Activated naive CD8-positive, alpha-beta T cell (primary cell): ENCODE results near the gene KCNQ1.

Source experiments
- H3K27ac Mint-ChIP-seq: one replicate; pipeline ENCODE4 v1.8.0; 2021; ENCODE audit warnings: mixed read lengths
- H3K27me3 Mint-ChIP-seq: one replicate; pipeline ENCODE4 v1.8.0; 2021; ENCODE audit warnings: mixed read lengths
- H3K36me3 Mint-ChIP-seq: one replicate; pipeline ENCODE4 v1.8.0; 2021; ENCODE audit warnings: mixed read lengths
- H3K4me1 Mint-ChIP-seq: one replicate; pipeline ENCODE4 v1.8.0; 2021; ENCODE audit warnings: low read depth, mixed read lengths
- H3K4me3 Mint-ChIP-seq: one replicate; pipeline ENCODE4 v1.8.0; 2021; ENCODE audit warnings: mild to moderate bottlenecking, mixed read lengths
- H3K9me3 Mint-ChIP-seq: one replicate; pipeline ENCODE4 v1.8.0; 2021; ENCODE audit warnings: low read depth, mixed read lengths

The KCNQ1 gene

DNA sequence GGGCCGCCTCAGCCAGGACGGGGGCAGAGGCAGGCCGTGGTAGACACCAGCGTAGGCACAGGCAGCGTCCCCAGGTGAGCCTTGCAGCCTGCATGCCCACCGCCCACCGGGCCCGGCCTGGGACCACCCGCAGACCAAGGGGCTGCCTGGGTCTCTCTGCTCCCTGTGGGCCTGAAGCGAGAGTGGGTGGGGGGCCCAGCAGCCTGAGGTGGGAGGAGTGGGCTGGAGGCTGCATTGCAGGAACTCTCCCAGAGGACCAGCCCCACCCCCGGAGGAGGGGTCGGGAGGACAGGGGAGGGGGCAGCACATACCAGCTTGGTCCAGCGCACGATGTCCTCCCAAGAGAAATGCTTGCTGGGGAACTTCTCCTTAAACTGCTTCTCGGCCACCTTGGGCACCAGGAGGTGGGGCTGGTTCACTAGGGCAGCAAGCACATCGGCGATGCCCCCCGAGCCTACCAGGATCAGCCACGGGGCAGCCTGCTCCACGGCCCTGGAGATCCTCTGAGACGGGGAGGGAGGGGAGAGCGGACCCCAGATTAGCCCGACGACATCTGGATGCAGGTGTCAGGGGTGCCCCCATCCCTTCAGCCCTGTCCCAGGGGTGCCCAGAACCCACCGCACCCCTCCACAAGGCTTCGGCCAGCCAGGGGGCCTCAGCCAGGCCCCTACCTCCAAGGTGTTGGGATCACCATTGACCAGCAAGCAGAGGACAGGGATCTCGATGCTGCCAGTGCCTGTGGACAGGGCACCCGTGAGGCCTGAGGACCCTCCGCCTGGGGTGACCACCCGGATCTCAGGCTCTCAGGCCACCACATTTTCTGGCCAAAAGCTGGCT lies 26.7 kb upstream of the KCNQ1 start:
- Mint-ChIP-seq H3K36me3 (no peaks in the 10 kb centered on the region), H3K4me1 (no peaks in the 10 kb centered on the region), H3K9me3 (no peaks in the 10 kb centered on the region), H3K27ac (no peak overlapping the region), H3K27me3 (no peaks in the 10 kb centered on the region), H3K4me3 (no peak overlapping the region)

GRCh38 chr11:2418693-2419360 lies 26.0 kb upstream of the KCNQ1 start:
- no peak overlapping the region for H3K27ac Mint-ChIP-seq
- no peaks in the 10 kb centered on the region for H3K4me1 Mint-ChIP-seq
- H3K27me3 Mint-ChIP-seq, result no peaks in the 10 kb centered on the region
- H3K36me3 Mint-ChIP-seq, result no peaks in the 10 kb centered on the region
- no peak overlapping the region for H3K4me3 Mint-ChIP-seq
- no peaks in the 10 kb centered on the region for H3K9me3 Mint-ChIP-seq

- Mint-ChIP-seq H3K36me3 (no peaks in the 10 kb centered on the region), H3K27ac (no peak overlapping the region), H3K9me3 (no peaks in the 10 kb centered on the region), H3K27me3 (no peaks in the 10 kb centered on the region), H3K4me1 (no peaks in the 10 kb centered on the region), H3K4me3 (no peak overlapping the region)
Observed at GRCh38 chr11:2419638-2420501, 24.9 kb upstream of the KCNQ1 start.

DNA sequence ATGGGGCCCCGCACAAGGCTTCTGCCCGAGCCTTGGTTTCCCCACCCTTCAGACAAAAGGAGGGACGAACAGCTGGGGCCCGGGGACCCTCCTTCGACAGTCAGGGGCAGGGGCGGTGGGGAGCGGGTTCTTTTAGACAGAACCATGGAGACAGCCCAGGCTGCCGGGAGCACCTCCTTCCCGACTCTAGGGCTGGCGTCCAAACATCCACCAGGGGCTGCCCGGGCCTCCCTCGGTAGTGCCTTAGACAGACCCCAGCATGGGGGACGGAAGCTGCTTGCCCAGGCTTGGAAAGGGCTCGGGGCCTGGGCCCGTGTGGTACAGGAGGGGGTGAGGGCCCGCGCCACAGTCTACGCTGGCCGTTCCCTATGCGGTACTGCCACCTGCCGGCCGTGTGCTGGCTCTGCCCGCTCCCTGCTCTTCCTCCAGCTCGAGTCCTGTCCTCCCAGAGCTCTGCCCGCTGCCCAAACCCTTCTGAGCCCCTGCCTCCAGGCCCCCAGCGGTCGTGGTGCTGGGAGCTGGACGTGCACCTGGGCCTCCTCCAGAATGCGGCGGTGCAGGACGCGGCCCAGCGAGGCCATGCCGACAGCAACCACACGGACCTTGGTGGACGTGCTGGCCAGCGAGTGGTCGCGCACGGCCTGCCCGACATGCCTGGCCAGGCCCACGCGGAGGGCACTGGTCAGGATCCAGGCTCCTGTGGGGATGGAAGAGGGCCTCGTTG lies 24.1 kb upstream of the KCNQ1 start:
- H3K4me1 Mint-ChIP-seq, result no peaks in the 10 kb centered on the region
- no peaks in the 10 kb centered on the region for H3K36me3 Mint-ChIP-seq
- no peaks in the 10 kb centered on the region for H3K27me3 Mint-ChIP-seq
- no peak overlapping the region for H3K4me3 Mint-ChIP-seq
- no peak overlapping the region for H3K27ac Mint-ChIP-seq
- no peaks in the 10 kb centered on the region for H3K9me3 Mint-ChIP-seq

DNA sequence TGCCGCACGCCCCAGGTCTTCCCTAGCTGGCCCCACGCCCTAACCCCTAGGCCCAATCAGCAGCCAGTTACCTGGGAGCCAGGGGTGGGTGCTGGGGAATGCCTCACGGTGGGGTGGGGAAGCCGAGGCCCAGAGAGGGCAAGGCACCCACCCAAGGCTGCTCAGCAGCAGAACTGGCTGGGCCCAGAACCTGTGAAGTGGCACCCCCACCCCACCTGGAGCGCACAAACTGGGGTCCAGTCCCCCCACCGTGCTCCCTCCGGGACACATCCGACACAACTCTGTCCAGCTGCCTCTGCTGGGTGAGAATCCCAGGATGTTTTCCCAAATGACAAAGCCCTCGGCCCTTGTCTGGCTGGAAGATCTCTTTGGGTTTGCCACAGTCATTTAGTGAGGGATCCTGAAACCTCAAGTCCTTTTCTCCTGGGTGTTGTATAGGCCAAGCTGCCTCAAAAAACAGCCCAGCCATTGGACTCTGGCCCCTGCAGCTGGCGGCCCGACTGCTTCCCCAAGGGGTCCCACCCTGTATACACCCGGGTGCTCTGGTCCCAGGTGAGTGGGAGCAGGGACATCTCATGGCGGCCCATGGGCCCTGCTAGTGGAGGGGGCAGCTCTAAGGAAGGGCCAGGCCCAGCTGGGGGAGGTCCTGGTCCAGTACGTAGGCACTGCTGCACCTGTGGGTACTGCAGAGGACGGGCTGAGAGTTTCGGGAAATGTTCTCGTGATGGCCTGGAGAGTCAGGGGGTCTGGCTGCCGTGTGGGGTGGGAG lies 23.4 kb upstream of the KCNQ1 start:
- H3K27me3 Mint-ChIP-seq, result no peaks in the 10 kb centered on the region
- no peak overlapping the region for H3K4me3 Mint-ChIP-seq
- H3K9me3 Mint-ChIP-seq, result no peaks in the 10 kb centered on the region
- no peaks in the 10 kb centered on the region for H3K36me3 Mint-ChIP-seq
- no peaks in the 10 kb centered on the region for H3K4me1 Mint-ChIP-seq
- no peak overlapping the region for H3K27ac Mint-ChIP-seq

DNA sequence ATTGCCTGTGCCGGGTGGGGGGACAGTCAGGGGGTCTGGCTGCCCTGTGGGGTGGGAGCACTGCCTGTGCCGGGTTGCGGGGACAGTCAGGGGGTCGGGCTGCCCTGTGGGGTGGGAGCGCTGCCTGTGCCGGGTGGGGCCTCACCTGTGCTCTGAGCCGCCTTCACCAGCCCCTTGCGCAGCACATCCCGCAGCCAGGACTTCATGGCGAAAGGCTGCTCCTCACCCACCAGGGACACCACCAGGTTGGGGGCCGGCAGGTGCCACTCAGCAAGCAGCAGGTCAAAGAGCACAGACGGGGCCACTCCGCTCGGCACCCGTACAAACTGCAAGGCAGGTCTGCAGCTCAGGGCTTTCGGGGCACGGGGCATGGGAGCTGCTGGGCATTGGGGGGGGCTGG lies 22.8 kb upstream of the KCNQ1 start:
- H3K9me3 Mint-ChIP-seq, result no peaks in the 10 kb centered on the region
- no peaks in the 10 kb centered on the region for H3K27me3 Mint-ChIP-seq
- H3K27ac Mint-ChIP-seq, result no peak overlapping the region

GRCh38 chr11:2422461-2423156 lies 22.2 kb upstream of the KCNQ1 start:
- H3K4me1 Mint-ChIP-seq, result no peaks in the 10 kb centered on the region
- no peaks in the 10 kb centered on the region for H3K9me3 Mint-ChIP-seq
- no peak overlapping the region for H3K4me3 Mint-ChIP-seq
- no peaks in the 10 kb centered on the region for H3K27me3 Mint-ChIP-seq
- H3K27ac Mint-ChIP-seq, result no peak overlapping the region
- no peaks in the 10 kb centered on the region for H3K36me3 Mint-ChIP-seq

More for the DNA sequence above, 22.8 kb upstream of the KCNQ1 start:
- Mint-ChIP-seq H3K4me3 (no peak overlapping the region), H3K36me3 (no peaks in the 10 kb centered on the region), H3K4me1 (no peaks in the 10 kb centered on the region)

DNA sequence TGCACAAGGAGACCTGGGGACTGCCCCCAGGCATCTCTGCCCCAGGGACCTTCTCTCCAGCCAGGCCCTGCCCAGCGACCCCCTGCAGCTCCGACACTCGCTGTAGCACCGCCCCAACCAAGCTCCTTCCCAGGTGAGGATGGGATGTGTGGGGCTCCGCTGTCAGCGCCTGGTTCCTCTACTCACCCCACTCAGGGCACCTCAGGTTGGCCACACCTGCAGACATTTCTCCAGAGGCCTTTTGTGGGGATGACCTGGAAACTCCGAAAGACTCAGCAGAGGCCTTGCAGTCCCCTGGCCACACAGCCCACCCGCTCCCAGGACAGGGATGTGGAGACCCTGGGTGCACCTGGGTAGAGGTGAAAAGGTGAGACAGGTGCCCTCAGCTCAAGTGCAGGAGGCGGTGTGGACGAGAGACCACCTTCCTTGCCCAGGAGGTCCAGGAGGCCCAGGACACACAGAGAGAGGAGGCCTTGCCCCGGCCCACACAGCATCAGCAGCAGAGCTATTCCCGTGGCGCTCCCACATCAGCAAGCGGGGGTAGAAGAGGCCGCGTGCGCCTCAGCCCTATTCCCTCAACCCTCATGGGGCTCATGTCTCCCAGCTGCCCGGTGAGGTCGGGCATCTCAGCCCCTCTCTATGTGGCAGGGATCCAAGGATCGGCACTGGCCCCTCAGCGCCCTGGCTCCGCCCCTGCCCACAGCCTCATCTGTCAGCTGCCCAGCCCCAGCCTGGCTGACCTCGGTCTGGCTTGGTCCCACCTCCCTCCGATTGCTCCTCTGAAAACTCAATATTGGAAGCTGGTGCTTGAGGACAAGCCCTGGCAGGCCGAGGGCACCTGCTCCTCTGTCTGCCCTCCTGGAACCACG lies 21.4 kb upstream of the KCNQ1 start:
- H3K27me3 Mint-ChIP-seq, result no peaks in the 10 kb centered on the region
- no peak overlapping the region for H3K27ac Mint-ChIP-seq
- no peaks in the 10 kb centered on the region for H3K36me3 Mint-ChIP-seq
- H3K4me3 Mint-ChIP-seq, result no peak overlapping the region
- H3K4me1 Mint-ChIP-seq, result no peaks in the 10 kb centered on the region
- H3K9me3 Mint-ChIP-seq, result no peaks in the 10 kb centered on the region

DNA sequence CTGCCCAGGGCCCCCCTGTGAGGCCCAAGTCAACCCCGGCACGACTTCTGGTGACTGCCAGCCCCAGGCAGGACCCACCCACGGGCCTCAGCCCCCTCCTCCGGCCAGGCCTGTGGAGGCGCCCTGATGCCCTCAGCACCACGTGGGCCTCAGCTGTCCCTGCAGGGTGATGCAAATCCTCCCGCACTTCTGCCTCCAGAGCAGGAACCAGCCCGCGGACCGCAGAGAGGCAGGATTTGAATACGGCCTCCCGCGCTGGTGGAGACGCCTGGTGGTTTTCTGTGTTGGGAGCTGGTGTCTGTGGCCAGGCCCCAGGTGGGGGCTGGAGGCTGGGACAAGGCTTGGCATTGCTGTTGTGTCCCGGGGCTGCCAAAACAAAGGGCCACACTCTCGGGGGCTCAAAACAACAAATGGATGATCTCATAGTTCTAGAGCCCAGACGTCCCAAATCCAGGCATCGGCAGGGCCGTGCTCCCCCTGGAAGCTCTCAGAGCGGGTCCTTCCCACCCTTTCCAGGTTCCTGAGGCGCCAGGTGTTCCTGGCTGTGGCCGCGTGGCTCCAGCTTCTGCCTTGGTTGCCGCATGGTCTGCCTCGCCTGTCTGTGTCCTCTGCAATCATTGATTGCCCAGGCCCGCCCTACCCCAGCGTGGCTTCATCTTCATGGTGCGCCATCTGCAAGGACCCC lies 19.9 kb upstream of the KCNQ1 start:
- H3K36me3 Mint-ChIP-seq, result no peaks in the 10 kb centered on the region
- H3K27me3 Mint-ChIP-seq, result no peaks in the 10 kb centered on the region
- H3K9me3 Mint-ChIP-seq, result no peaks in the 10 kb centered on the region
- no peak overlapping the region for H3K27ac Mint-ChIP-seq
- H3K4me1 Mint-ChIP-seq, result no peaks in the 10 kb centered on the region
- no peak overlapping the region for H3K4me3 Mint-ChIP-seq

GRCh38 chr11:2425506-2425905 lies 19.3 kb upstream of the KCNQ1 start:
- no peaks in the 10 kb centered on the region for H3K36me3 Mint-ChIP-seq
- H3K4me3 Mint-ChIP-seq, result no peak overlapping the region
- no peak overlapping the region for H3K27ac Mint-ChIP-seq
- no peaks in the 10 kb centered on the region for H3K9me3 Mint-ChIP-seq
- H3K27me3 Mint-ChIP-seq, result no peaks in the 10 kb centered on the region
- no peaks in the 10 kb centered on the region for H3K4me1 Mint-ChIP-seq

DNA sequence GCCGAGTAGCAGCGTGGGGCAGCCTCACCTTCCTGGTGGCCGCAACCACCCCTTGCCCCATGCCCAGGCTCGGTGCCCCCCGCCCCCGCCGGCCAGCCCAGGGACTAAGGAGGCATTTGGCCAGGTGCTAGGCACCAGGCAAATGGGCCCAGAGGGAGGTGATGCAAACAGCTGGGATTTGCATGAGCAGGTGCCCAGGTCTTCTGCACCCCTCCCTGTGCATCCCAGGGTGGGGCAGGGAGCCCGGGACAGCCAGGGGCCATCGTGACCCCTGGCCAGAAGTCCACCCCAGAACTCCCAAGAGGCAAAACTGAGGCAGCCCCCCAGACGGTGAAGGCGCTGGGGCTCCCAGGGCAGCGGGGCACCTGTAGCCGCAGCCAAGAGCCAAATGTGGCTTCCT lies 18.6 kb upstream of the KCNQ1 start:
- Mint-ChIP-seq H3K27me3 (no peaks in the 10 kb centered on the region), H3K4me1 (no peaks in the 10 kb centered on the region), H3K4me3 (no peak overlapping the region), H3K36me3 (no peaks in the 10 kb centered on the region), H3K27ac (no peak overlapping the region), H3K9me3 (no peaks in the 10 kb centered on the region)

DNA sequence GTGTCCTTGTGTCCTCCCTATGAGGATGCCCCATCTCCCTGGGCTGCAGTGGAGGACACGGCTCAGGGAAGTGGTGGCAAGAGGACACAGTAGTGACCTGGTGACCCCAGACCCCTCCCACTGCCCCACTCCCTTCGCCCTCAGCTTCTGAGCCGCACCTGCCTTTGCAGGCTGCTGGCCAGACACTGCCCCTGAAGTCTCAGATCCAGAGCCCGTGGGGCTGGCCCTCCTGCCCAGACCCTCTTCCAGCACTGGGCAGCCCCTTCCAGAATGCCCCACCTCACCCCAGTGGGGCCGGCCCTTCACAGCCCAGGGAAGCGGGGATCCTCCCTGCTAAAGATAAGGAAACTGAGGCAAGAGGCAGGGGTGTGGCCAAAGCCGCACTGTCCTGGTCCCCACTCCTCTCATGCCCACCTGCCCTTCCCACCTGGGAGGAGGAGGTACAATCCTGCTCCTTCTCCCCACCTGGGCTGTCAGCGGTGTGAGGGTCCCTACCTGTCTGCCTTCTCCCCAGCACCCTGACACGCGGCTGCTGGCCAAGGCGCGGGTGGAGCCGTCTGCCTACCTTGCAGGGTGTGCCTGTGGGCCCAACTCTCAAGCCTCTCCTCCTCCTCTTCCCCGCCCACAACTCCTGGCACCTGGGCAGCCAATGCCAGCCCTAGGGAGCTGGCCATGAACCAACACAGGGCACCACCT lies 17.8 kb upstream of the KCNQ1 start:
- Mint-ChIP-seq H3K9me3 (no peaks in the 10 kb centered on the region), H3K27me3 (no peaks in the 10 kb centered on the region), H3K4me3 (no peak overlapping the region), H3K27ac (no peak overlapping the region), H3K36me3 (no peaks in the 10 kb centered on the region), H3K4me1 (no peaks in the 10 kb centered on the region)
